Neural cell (in vitro differentiated cells): ENCODE results near the gene NFAM1.

ENCODE experiments used
- EZH2 ChIP-seq: fragments of 200-600, 300-800 bp; shearing (Covaris generic), sonication (generic); IDR thresholded peaks from 2 replicates; pipeline ENCODE4 v1.6.1; 2014; ENCODE audit warnings: antibody characterized with exemption, low read length, borderline replicate concordance, mild to moderate bottlenecking; ENCODE audit not compliant: insufficient read depth, poor library complexity, severe bottlenecking
- POLR2AphosphoS5 ChIP-seq: IDR thresholded peaks from 2 replicates; pipeline ENCODE4 v1.6.1; 2012
- RAD21 ChIP-seq: fragments of 450-650 bp; conservative IDR thresholded peaks from 2 replicates; pipeline ENCODE4 v1.6.1; 2014; ENCODE audit warnings: antibody characterized with exemption, mild to moderate bottlenecking, moderate library complexity
- TF ChIP-seq, protein P1 (sequence below): IDR thresholded peaks from 2 replicates; pipeline ENCODE4 v1.6.1; 2012; ENCODE audit warnings: borderline replicate concordance
- TF ChIP-seq, protein P2 (sequence below): fragments of 450-650 bp; IDR thresholded peaks from 2 replicates; pipeline ENCODE4 v1.5.1; 2014; ENCODE audit warnings: antibody characterized with exemption, mild to moderate bottlenecking, moderate library complexity; ENCODE audit not compliant: poor library complexity, severe bottlenecking

DNA sequence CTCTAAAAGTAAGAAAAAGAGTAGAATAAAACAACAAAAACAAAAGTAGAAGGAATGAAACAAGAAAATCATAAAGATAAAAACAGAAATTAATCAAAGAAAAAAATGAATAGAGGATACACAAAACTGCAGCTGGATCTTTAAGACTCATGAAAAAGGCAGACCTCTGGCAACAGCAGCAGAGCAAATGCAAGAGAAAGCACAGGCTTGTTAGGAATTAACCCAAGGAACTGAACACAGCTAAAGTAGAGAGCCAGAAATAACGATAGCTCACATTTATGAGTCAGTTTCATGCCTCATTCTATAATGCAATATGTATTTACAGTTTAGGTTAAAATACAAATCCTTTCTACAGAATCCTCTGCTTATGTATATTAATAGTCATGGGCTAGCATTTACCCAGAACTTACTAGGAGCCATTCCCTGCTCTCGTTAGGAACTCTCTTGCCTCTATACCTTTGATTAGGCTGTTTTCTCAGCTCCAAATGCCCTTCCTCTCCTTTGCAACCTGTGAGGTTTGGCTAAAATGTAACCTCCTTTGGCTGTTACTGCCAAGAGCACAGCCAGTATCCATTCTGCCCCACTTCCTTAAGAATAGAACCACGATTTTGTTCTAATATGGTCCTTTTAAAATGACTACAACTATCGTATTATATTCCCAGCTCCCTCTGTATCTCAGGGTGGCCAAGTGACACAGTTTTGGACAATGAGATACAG is 38.3 kb upstream of the NFAM1 start:
- no peak for TF ChIP-seq POLR2AphosphoS5
- TF ChIP-seq, protein P1, sequence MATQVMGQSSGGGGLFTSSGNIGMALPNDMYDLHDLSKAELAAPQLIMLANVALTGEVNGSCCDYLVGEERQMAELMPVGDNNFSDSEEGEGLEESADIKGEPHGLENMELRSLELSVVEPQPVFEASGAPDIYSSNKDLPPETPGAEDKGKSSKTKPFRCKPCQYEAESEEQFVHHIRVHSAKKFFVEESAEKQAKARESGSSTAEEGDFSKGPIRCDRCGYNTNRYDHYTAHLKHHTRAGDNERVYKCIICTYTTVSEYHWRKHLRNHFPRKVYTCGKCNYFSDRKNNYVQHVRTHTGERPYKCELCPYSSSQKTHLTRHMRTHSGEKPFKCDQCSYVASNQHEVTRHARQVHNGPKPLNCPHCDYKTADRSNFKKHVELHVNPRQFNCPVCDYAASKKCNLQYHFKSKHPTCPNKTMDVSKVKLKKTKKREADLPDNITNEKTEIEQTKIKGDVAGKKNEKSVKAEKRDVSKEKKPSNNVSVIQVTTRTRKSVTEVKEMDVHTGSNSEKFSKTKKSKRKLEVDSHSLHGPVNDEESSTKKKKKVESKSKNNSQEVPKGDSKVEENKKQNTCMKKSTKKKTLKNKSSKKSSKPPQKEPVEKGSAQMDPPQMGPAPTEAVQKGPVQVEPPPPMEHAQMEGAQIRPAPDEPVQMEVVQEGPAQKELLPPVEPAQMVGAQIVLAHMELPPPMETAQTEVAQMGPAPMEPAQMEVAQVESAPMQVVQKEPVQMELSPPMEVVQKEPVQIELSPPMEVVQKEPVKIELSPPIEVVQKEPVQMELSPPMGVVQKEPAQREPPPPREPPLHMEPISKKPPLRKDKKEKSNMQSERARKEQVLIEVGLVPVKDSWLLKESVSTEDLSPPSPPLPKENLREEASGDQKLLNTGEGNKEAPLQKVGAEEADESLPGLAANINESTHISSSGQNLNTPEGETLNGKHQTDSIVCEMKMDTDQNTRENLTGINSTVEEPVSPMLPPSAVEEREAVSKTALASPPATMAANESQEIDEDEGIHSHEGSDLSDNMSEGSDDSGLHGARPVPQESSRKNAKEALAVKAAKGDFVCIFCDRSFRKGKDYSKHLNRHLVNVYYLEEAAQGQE, result no peak
- TF ChIP-seq, protein P2, sequence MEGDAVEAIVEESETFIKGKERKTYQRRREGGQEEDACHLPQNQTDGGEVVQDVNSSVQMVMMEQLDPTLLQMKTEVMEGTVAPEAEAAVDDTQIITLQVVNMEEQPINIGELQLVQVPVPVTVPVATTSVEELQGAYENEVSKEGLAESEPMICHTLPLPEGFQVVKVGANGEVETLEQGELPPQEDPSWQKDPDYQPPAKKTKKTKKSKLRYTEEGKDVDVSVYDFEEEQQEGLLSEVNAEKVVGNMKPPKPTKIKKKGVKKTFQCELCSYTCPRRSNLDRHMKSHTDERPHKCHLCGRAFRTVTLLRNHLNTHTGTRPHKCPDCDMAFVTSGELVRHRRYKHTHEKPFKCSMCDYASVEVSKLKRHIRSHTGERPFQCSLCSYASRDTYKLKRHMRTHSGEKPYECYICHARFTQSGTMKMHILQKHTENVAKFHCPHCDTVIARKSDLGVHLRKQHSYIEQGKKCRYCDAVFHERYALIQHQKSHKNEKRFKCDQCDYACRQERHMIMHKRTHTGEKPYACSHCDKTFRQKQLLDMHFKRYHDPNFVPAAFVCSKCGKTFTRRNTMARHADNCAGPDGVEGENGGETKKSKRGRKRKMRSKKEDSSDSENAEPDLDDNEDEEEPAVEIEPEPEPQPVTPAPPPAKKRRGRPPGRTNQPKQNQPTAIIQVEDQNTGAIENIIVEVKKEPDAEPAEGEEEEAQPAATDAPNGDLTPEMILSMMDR, result no peak
- no peak for TF ChIP-seq RAD21
- TF ChIP-seq EZH2, result no peak
